ENCODE measurements around the gene STXBP3. TPM values are rescaled to one million over a fixed set of nuclear protein-coding genes. Genes with fewer than 3 reads are reported as not detected.
"Not testable (repeated sequence)": the region's sequence is repeated elsewhere in the genome, so short reads cannot be mapped to it uniquely, and the experiment has no call there.

STXBP3 gene
- total and polyA plus RNA-seq, 5 donors = 25.5 to 32.4 (median 28.8) TPM

GRCh38 chr1:108767708-108768107, 21.2 kb downstream of the STXBP3 start:
- H3K4me1 ChIP-seq (ENCODE audit: control insufficient read depth, insufficient read depth, low read length) = peaks cover 2% of the 10 kb centered on the region
- H3K4me3 ChIP-seq (ENCODE audit: low read length) = no peak overlapping the region
- no peak overlapping the region for H3K27ac ChIP-seq (ENCODE audit: low read length)
- ATAC-seq (no peak), DNase-seq (no peak)
- no peaks in the 10 kb centered on the region for H3K9me3 ChIP-seq (ENCODE audit: control insufficient read depth, low read length)
- WGBS = 89% methylated on average over 3 of the region's 3 CpGs
- intact Hi-C loops (cut with DNase I) = no loop called here
- H3K27me3 ChIP-seq (ENCODE audit: control insufficient read depth, insufficient read depth) = no peaks in the 10 kb centered on the region

- ATAC-seq (no peak), DNase-seq (no peak)
- Histone ChIP-seq H3K9me3 (ENCODE audit: control insufficient read depth, low read length) (no peaks in the 10 kb centered on the region), H3K4me3 (ENCODE audit: low read length) (no peak overlapping the region), H3K4me1 (ENCODE audit: control insufficient read depth, insufficient read depth, low read length) (no peaks in the 10 kb centered on the region), H3K27ac (ENCODE audit: low read length) (no peak overlapping the region), H3K27me3 (ENCODE audit: control insufficient read depth, insufficient read depth) (no peaks in the 10 kb centered on the region)
- intact Hi-C loops (cut with DNase I) = no loop called here
Observed at GRCh38 chr1:108777839-108778238, 31.4 kb downstream of the STXBP3 start.

GRCh38 chr1:108779455-108779854, 33.0 kb downstream of the STXBP3 start:
- ATAC-seq (no peak), DNase-seq (no peak)
- H3K9me3 ChIP-seq (ENCODE audit: control insufficient read depth, low read length) = no peaks in the 10 kb centered on the region
- no peak overlapping the region for H3K27ac ChIP-seq (ENCODE audit: low read length)
- H3K4me1 ChIP-seq (ENCODE audit: control insufficient read depth, insufficient read depth, low read length) = no peaks in the 10 kb centered on the region
- H3K4me3 ChIP-seq (ENCODE audit: low read length) = no peak overlapping the region
- no peaks in the 10 kb centered on the region for H3K27me3 ChIP-seq (ENCODE audit: control insufficient read depth, insufficient read depth)
- intact Hi-C loops (cut with DNase I) = no loop called here

- no peak for ATAC-seq
- no peaks in the 10 kb centered on the region for H3K4me1 ChIP-seq (ENCODE audit: control insufficient read depth, insufficient read depth, low read length)
- intact Hi-C loops (cut with DNase I) = no loop called here
- DNase-seq = no peak
- H3K27me3 ChIP-seq (ENCODE audit: control insufficient read depth, insufficient read depth) = no peaks in the 10 kb centered on the region
- no peak overlapping the region for H3K4me3 ChIP-seq (ENCODE audit: low read length)
- 82% methylated on average over 3 of the region's 3 CpGs for WGBS
- no peak overlapping the region for H3K27ac ChIP-seq (ENCODE audit: low read length)
- no peaks in the 10 kb centered on the region for H3K9me3 ChIP-seq (ENCODE audit: control insufficient read depth, low read length)
Observed at GRCh38 chr1:108780937-108781574, 34.6 kb downstream of the STXBP3 start.

GRCh38 chr1:108781575-108781944, 35.1 kb downstream of the STXBP3 start:
- H3K27me3 ChIP-seq (ENCODE audit: control insufficient read depth, insufficient read depth); ATAC-seq; H3K9me3 ChIP-seq (ENCODE audit: control insufficient read depth, low read length); H3K4me1 ChIP-seq (ENCODE audit: control insufficient read depth, insufficient read depth, low read length); H3K27ac ChIP-seq (ENCODE audit: low read length); intact Hi-C loops (cut with DNase I); H3K4me3 ChIP-seq (ENCODE audit: low read length); DNase-seq: not testable (repeated sequence)
- WGBS = 100% methylated on average over 1 of the region's 1 CpG

- 96% methylated on average over 6 of the region's 6 CpGs for WGBS
- DNase-seq = no peak
- ATAC-seq = no peak
- H3K27ac ChIP-seq (ENCODE audit: low read length) = no peak overlapping the region
- no peaks in the 10 kb centered on the region for H3K9me3 ChIP-seq (ENCODE audit: control insufficient read depth, low read length)
- H3K4me3 ChIP-seq (ENCODE audit: low read length) = no peak overlapping the region
- H3K4me1 ChIP-seq (ENCODE audit: control insufficient read depth, insufficient read depth, low read length) = no peaks in the 10 kb centered on the region
- no peaks in the 10 kb centered on the region for H3K27me3 ChIP-seq (ENCODE audit: control insufficient read depth, insufficient read depth)
- intact Hi-C loops (cut with DNase I) = no loop called here
Observed at GRCh38 chr1:108785264-108785663, 38.8 kb downstream of the STXBP3 start.

GRCh38 chr1:108785880-108786279, 39.4 kb downstream of the STXBP3 start:
- Histone ChIP-seq H3K27me3 (ENCODE audit: control insufficient read depth, insufficient read depth) (no peaks in the 10 kb centered on the region), H3K4me3 (ENCODE audit: low read length) (no peak overlapping the region), H3K4me1 (ENCODE audit: control insufficient read depth, insufficient read depth, low read length) (no peaks in the 10 kb centered on the region), H3K9me3 (ENCODE audit: control insufficient read depth, low read length) (no peaks in the 10 kb centered on the region), H3K27ac (ENCODE audit: low read length) (no peak overlapping the region)
- intact Hi-C loops (cut with DNase I) = no loop called here
- DNase-seq = no peak
- WGBS = 99% methylated on average over 2 of the region's 2 CpGs
- no peak for ATAC-seq

- H3K27ac ChIP-seq (ENCODE audit: low read length) = no peak overlapping the region
- no peaks in the 10 kb centered on the region for H3K27me3 ChIP-seq (ENCODE audit: control insufficient read depth, insufficient read depth)
- 96% methylated on average over 1 of the region's 1 CpG for WGBS
- DNase-seq (no peak), ATAC-seq (no peak)
- intact Hi-C loops (cut with DNase I) = no loop called here
- H3K9me3 ChIP-seq (ENCODE audit: control insufficient read depth, low read length) = no peaks in the 10 kb centered on the region
- H3K4me1 ChIP-seq (ENCODE audit: control insufficient read depth, insufficient read depth, low read length) = no peaks in the 10 kb centered on the region
- no peak overlapping the region for H3K4me3 ChIP-seq (ENCODE audit: low read length)
Observed at GRCh38 chr1:108791790-108792189, 45.3 kb downstream of the STXBP3 start.

GRCh38 chr1:108792420-108792819, 45.9 kb downstream of the STXBP3 start:
- ATAC-seq (no peak), DNase-seq (no peak)
- Histone ChIP-seq H3K27me3 (ENCODE audit: control insufficient read depth, insufficient read depth) (no peaks in the 10 kb centered on the region), H3K4me1 (ENCODE audit: control insufficient read depth, insufficient read depth, low read length) (no peaks in the 10 kb centered on the region), H3K27ac (ENCODE audit: low read length) (no peak overlapping the region), H3K9me3 (ENCODE audit: control insufficient read depth, low read length) (no peaks in the 10 kb centered on the region), H3K4me3 (ENCODE audit: low read length) (no peak overlapping the region)
- 98% methylated on average over 2 of the region's 2 CpGs for WGBS
- intact Hi-C loops (cut with DNase I) = no loop called here

- DNase-seq (no peak), ATAC-seq (no peak)
- H3K4me3 ChIP-seq (ENCODE audit: low read length) = no peak overlapping the region
- no peaks in the 10 kb centered on the region for H3K27me3 ChIP-seq (ENCODE audit: control insufficient read depth, insufficient read depth)
- H3K4me1 ChIP-seq (ENCODE audit: control insufficient read depth, insufficient read depth, low read length) = no peaks in the 10 kb centered on the region
- WGBS = 72% methylated on average over 1 of the region's 1 CpG
- intact Hi-C loops (cut with DNase I) = no loop called here
- no peaks in the 10 kb centered on the region for H3K9me3 ChIP-seq (ENCODE audit: control insufficient read depth, low read length)
- H3K27ac ChIP-seq (ENCODE audit: low read length) = no peak overlapping the region
Observed at GRCh38 chr1:108799001-108799400, 52.5 kb downstream of the STXBP3 start.

- Histone ChIP-seq H3K4me3 (ENCODE audit: low read length) (no peak overlapping the region), H3K27me3 (ENCODE audit: control insufficient read depth, insufficient read depth) (no peaks in the 10 kb centered on the region), H3K27ac (ENCODE audit: low read length) (no peak overlapping the region), H3K4me1 (ENCODE audit: control insufficient read depth, insufficient read depth, low read length) (no peaks in the 10 kb centered on the region), H3K9me3 (ENCODE audit: control insufficient read depth, low read length) (no peaks in the 10 kb centered on the region)
- DNase-seq (no peak), ATAC-seq (no peak)
- intact Hi-C loops (cut with DNase I) = no loop called here
Observed at GRCh38 chr1:108801101-108801500, 54.6 kb downstream of the STXBP3 start.

- H3K4me3 ChIP-seq (ENCODE audit: low read length) = no peak overlapping the region
- H3K4me1 ChIP-seq (ENCODE audit: control insufficient read depth, insufficient read depth, low read length) = no peaks in the 10 kb centered on the region
- no peaks in the 10 kb centered on the region for H3K9me3 ChIP-seq (ENCODE audit: control insufficient read depth, low read length)
- intact Hi-C loops (cut with DNase I) = no loop called here
- no peak overlapping the region for H3K27ac ChIP-seq (ENCODE audit: low read length)
- no peak for DNase-seq
- ATAC-seq = no peak
- H3K27me3 ChIP-seq (ENCODE audit: control insufficient read depth, insufficient read depth) = no peaks in the 10 kb centered on the region
- 95% methylated on average over 11 of the region's 11 CpGs for WGBS
Observed at GRCh38 chr1:108803548-108803947, 57.1 kb downstream of the STXBP3 start.

Measured in right cardiac atrium (tissue), 5 donors.